ENCODE data around the gene UBQLNL.
A peak's percentile ranks its signal among the peaks of the same experiment; 100 is the strongest.

The UBQLNL gene

GRCh38 chr11:5507177-5507932 lies 9.1 kb downstream of the UBQLNL start:
- no peak for DNase-seq

GRCh38 chr11:5505363-5506048 lies 11.0 kb downstream of the UBQLNL start:
- no peak for DNase-seq

- DNase-seq, result no peak
Observed at GRCh38 chr11:5504403-5504921, 12.0 kb downstream of the UBQLNL start.

GRCh38 chr11:5500393-5500801 lies 16.1 kb downstream of the UBQLNL start:
- no peak for DNase-seq

GRCh38 chr11:5499671-5500070 lies 16.8 kb downstream of the UBQLNL start:
- DNase-seq, result no peak

- peak; percentile 66 for DNase-seq
Observed at GRCh38 chr11:5489576-5490357, 26.7 kb downstream of the UBQLNL start.

- no peak for DNase-seq
Observed at GRCh38 chr11:5488798-5489399, 27.6 kb downstream of the UBQLNL start.

GRCh38 chr11:5488385-5488784 lies 28.1 kb downstream of the UBQLNL start, which contains the start of gene OR52D1:
Gene OR52D1 (plus strand): TSS chr11:5488685. CDS start chr11:5488707, 22 bp downstream.
- DNase-seq, result no peak

- DNase-seq, result no peak
Observed at GRCh38 chr11:5486421-5486820, 30.1 kb downstream of the UBQLNL start.

- no peak for DNase-seq
Observed at GRCh38 chr11:5486003-5486402, 30.5 kb downstream of the UBQLNL start.

- peak; percentile 55 for DNase-seq
Observed at GRCh38 chr11:5476186-5476819, 40.2 kb downstream of the UBQLNL start.

GRCh38 chr11:5473921-5474320 lies 42.6 kb downstream of the UBQLNL start:
- no peak for DNase-seq

GRCh38 chr11:5467527-5467926 lies 49.0 kb downstream of the UBQLNL start:
- no peak for DNase-seq
